Loucy (cell line): Measurements from ENCODE around the gene ZNF385C.

Source experiments
- H2AFZ ChIP-seq: fragments of 200-600 bp; sonication (generic); 2 replicates; pipeline ENCODE4 v1.6.0; 2016; ENCODE audit warnings: antibody characterized with exemption, mild to moderate bottlenecking, low read length, moderate library complexity
- H3F3A ChIP-seq: fragments of 200-600 bp; 2 replicates; pipeline ENCODE4 v1.6.0; 2016; ENCODE audit warnings: antibody characterized with exemption, low read depth, mild to moderate bottlenecking
- H3K27me3 ChIP-seq: fragments of 200-600 bp; sonication (generic); 2 replicates; pipeline ENCODE4 v1.6.1; 2014; ENCODE audit warnings: low read length, mild to moderate bottlenecking; ENCODE audit not compliant: insufficient read depth, poor library complexity, severe bottlenecking
- H3K36me3 ChIP-seq: fragments of 200-600 bp; sonication (generic); 2 replicates; pipeline ENCODE4 v1.6.1; 2016; ENCODE audit warnings: low read length; ENCODE audit not compliant: insufficient read depth
- H3K4me1 ChIP-seq: fragments of 200-600 bp; sonication (generic); 2 replicates; pipeline ENCODE4 v1.5.1; 2014; ENCODE audit warnings: low read length, mild to moderate bottlenecking; ENCODE audit not compliant: insufficient read depth, poor library complexity, severe bottlenecking
- H3K4me2 ChIP-seq: fragments of 200-600 bp; sonication (generic); 2 replicates; pipeline ENCODE4 v1.6.0; 2014; ENCODE audit warnings: antibody characterized with exemption, low read length, low read depth, mild to moderate bottlenecking; ENCODE audit not compliant: poor library complexity, severe bottlenecking
- H3K4me3 ChIP-seq: fragments of 200-600 bp; sonication (generic); 2 replicates; pipeline ENCODE4 v1.5.1; 2014; ENCODE audit warnings: low read length, mild to moderate bottlenecking, mixed read lengths; ENCODE audit not compliant: poor library complexity, severe bottlenecking
- H3K79me2 ChIP-seq: fragments of 200-600 bp; sonication (generic); 2 replicates; pipeline ENCODE4 v1.6.1; 2014; ENCODE audit warnings: low read length; ENCODE audit not compliant: insufficient read depth
- H3K9ac ChIP-seq: fragments of 200-600 bp; sonication (generic); 2 replicates; pipeline ENCODE4 v1.6.0; 2014; ENCODE audit warnings: mild to moderate bottlenecking, low read depth, low read length, moderate library complexity; ENCODE audit not compliant: poor library complexity, severe bottlenecking
- H3K9me2 ChIP-seq: fragments of 200-600 bp; sonication (generic); replicated peaks from 2 replicates; pipeline ENCODE4 v1.6.1; 2016; ENCODE audit warnings: low read depth, low read length, mixed read lengths
- H3K9me3 ChIP-seq: fragments of 200-600 bp; sonication (generic); 2 replicates; pipeline ENCODE4 v1.6.1; 2014; ENCODE audit warnings: mild to moderate bottlenecking, antibody characterized with exemption, low read length, low read depth; ENCODE audit not compliant: insufficient read depth
- H4K20me1 ChIP-seq: fragments of 200-600 bp; sonication (generic); 2 replicates; pipeline ENCODE4 v1.6.0; 2014; ENCODE audit warnings: antibody characterized with exemption, low read length, mild to moderate bottlenecking; ENCODE audit not compliant: insufficient read depth, poor library complexity, severe bottlenecking
- EZH2phosphoT487 ChIP-seq: fragments of 200-600 bp; IDR thresholded peaks from 2 replicates; pipeline ENCODE4 v1.6.1; 2018; ENCODE audit warnings: antibody characterized with exemption, mild to moderate bottlenecking, moderate library complexity, borderline replicate concordance
- TF ChIP-seq, protein P1 (sequence below): fragments of 200-600 bp; sonication (generic); conservative IDR thresholded peaks from 2 replicates; pipeline ENCODE4 v1.5.1; 2014; ENCODE audit warnings: mild to moderate bottlenecking, antibody characterized with exemption, low read length

ZNF385C gene

DNA sequence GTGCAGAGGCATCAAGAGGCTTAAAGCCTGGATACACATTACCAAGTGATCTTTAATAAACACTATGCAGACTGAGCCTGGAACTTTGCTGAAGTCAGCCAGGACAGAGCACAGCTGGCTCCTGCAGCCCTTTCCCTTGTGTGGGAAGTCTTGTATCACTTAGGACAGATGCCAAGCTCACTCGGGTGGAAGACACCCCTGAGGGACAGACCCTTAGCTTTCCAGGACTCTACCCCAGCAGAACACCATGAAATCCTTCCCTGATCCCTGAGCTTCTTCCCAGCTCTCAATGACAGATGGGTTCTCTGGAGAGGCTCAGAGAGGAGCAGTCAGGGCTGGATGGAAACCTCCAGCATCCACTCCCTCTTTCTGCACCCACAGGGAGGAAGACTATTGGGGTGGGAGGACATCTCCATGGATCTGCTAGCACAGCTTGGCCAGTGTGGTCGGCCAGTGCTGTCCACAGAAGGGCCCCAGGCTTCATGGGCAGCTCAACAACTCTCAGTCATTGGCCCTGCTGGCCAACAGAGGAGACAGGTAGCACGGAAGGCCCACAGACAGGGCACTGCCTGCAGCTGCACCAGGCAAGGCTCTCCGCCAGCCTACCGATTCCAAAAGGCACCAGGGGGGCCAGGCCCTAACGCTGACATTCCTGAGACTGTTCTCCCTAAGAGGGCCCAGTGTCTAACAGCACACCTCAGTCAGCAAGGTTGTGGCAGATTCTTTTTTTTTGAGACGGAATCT, 40.6 kb upstream of the ZNF385C start:
- Histone ChIP-seq H3K4me1 (peaks cover 17% of the 10 kb centered on the region), H3K4me3 (no peak overlapping the region), H3F3A (no peaks in the 10 kb centered on the region), H3K9me2 (no peaks in the 10 kb centered on the region), H3K4me2 (no peak overlapping the region), H4K20me1 (peaks cover 22% of the 10 kb centered on the region), H3K9ac (no peak overlapping the region), H3K9me3 (no peaks in the 10 kb centered on the region), H2AFZ (no peak overlapping the region), H3K79me2 (peaks cover 86% of the 10 kb centered on the region), H3K27me3 (no peaks in the 10 kb centered on the region), H3K36me3 (peaks cover 12% of the 10 kb centered on the region; the same call in 1 of the 2 replicates)
- TF ChIP-seq, protein P1, sequence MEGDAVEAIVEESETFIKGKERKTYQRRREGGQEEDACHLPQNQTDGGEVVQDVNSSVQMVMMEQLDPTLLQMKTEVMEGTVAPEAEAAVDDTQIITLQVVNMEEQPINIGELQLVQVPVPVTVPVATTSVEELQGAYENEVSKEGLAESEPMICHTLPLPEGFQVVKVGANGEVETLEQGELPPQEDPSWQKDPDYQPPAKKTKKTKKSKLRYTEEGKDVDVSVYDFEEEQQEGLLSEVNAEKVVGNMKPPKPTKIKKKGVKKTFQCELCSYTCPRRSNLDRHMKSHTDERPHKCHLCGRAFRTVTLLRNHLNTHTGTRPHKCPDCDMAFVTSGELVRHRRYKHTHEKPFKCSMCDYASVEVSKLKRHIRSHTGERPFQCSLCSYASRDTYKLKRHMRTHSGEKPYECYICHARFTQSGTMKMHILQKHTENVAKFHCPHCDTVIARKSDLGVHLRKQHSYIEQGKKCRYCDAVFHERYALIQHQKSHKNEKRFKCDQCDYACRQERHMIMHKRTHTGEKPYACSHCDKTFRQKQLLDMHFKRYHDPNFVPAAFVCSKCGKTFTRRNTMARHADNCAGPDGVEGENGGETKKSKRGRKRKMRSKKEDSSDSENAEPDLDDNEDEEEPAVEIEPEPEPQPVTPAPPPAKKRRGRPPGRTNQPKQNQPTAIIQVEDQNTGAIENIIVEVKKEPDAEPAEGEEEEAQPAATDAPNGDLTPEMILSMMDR, result no peak
- TF ChIP-seq EZH2phosphoT487, result no peak

DNA sequence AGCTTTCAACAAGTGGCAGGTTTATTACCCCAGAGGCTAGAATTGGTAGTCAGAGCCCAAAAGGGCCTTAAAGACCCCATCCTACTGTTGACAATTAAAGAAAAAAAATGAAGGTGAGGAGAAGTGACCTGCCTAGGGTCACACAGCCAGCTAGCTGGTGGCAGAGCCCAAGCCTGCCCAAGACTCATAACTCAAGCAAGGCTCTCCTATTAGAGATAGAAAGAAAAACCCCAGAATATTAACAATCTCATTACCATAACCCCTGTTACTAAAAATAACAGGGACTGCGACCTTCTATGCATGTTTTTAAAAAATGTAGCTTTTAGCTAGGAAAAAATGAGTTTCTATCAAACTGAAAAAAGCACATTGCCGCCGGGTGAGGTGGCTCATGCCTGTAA, 38.4 kb upstream of the ZNF385C start:
- Histone ChIP-seq H3K9ac (no peak overlapping the region), H3K36me3 (peaks cover 11% of the 10 kb centered on the region; the same call in 1 of the 2 replicates), H4K20me1 (peaks cover 25% of the 10 kb centered on the region), H2AFZ (no peak overlapping the region), H3K9me2 (no peaks in the 10 kb centered on the region), H3K4me1 (peaks cover 34% of the 10 kb centered on the region), H3K27me3 (no peaks in the 10 kb centered on the region), H3F3A (no peaks in the 10 kb centered on the region), H3K4me2 (no peak overlapping the region), H3K4me3 (no peak overlapping the region), H3K9me3 (no peaks in the 10 kb centered on the region), H3K79me2 (peaks cover 86% of the 10 kb centered on the region)
- TF ChIP-seq, protein P1, result no peak
- no peak for TF ChIP-seq EZH2phosphoT487

DNA sequence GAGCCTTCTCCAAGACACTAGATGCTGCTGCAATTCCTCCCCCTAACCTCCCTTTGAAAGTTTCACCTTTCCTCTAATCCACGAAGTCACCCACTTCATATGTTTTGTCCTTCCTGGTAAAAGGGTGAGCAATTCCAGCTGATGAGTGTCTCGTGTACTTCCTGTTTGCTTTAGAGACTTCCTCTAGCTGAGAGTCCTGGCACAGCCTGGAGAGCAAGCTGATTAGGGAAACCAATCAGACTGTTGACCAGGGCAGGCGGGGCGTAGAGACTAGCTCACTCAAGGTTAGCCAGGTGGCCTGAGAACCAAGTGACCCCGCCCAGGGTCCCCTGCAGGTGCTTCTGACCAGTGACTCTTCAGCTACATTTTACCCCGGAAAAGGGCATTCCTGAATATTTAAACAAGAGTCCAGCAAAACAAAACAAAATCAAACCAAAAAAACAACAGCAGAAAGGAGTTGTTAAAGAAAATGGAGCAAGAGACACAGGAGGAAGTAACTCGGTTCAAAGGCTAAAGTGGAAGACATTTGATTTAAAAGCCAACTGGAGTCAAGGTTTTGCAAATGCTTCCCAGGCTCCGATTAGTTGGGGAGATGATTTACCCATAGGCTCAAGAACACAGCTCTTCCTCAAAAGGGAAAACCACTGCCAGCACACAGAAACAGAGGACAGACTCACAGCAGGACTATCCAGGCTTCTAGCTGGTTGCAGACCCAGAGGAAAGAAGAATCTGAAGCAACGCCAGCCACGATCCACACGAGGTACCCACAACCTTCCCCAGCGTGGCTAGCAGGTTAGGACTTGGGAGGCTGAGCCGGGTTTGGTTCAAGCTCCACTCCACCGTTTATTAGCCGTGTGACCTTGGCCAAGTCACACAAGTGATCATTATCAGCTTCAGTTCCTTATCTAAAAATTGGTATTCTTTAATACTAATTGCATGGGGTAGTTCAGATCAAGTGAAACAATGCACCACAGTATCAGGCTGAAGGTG, 37.7 kb upstream of the ZNF385C start:
- H3K9ac ChIP-seq, result no peak overlapping the region

More for the DNA sequence above, 37.7 kb upstream of the ZNF385C start:
- H3K4me1 ChIP-seq, result peaks cover 39% of the 10 kb centered on the region
- no peaks in the 10 kb centered on the region for H3K27me3 ChIP-seq
- H3K4me3 ChIP-seq, result no peak overlapping the region
- peaks cover 86% of the 10 kb centered on the region for H3K79me2 ChIP-seq
- H3K4me2 ChIP-seq, result no peak overlapping the region
- peaks cover 25% of the 10 kb centered on the region for H4K20me1 ChIP-seq
- H3K9me2 ChIP-seq, result no peaks in the 10 kb centered on the region
- no peak for TF ChIP-seq EZH2phosphoT487
- TF ChIP-seq, protein P1, result no peak
- no peaks in the 10 kb centered on the region for H3F3A ChIP-seq
- no peaks in the 10 kb centered on the region for H3K9me3 ChIP-seq
- peaks cover 9% of the 10 kb centered on the region; the same call in 1 of the 2 replicates for H3K36me3 ChIP-seq
- H2AFZ ChIP-seq, result no peak overlapping the region
